HG03039 (cell line): ENCODE data around the gene CC2D2B.
"Not testable (repeated sequence)": the region's sequence is repeated elsewhere in the genome, so short reads cannot be mapped to it uniquely, and the experiment has no call there.

Experiments
- ATAC-seq: cut with Tn5 transposase; IDR thresholded peaks from one replicate; pipeline ENCODE4 v1.9.1; 2021; ENCODE audit warnings: mild to moderate bottlenecking, moderate library complexity; ENCODE audit not compliant: unreplicated experiment

The CC2D2B gene

GRCh38 chr10:95907456-95908253 is at the start of gene CC2D2B:
TSS of gene CC2D2B (plus strand) at chr10:95907975. CDS start at chr10:95911324, 3,349 bp downstream.
- ATAC-seq, result peak; percentile 86

- no peak for ATAC-seq
These were observed 47.4 kb upstream of the CC2D2B start for GRCh38 chr10:95860166-95860940.

- ATAC-seq, result no peak
These were observed 46.4 kb upstream of the CC2D2B start for GRCh38 chr10:95861386-95861785.

GRCh38 chr10:95864906-95865813 is 42.6 kb upstream of the CC2D2B start:
- peak; percentile 83 for ATAC-seq

- no peak for ATAC-seq
These were observed 41.8 kb upstream of the CC2D2B start for GRCh38 chr10:95865814-95866466.

- ATAC-seq, result no peak
These were observed 41.3 kb upstream of the CC2D2B start for GRCh38 chr10:95866467-95866842.

GRCh38 chr10:95867866-95868265 is 39.9 kb upstream of the CC2D2B start:
- no peak for ATAC-seq

- no peak for ATAC-seq
These were observed 35.5 kb upstream of the CC2D2B start for GRCh38 chr10:95872158-95872711.

GRCh38 chr10:95873139-95873538 is 34.6 kb upstream of the CC2D2B start:
- ATAC-seq, result no peak

- no peak for ATAC-seq
These were observed 34.1 kb upstream of the CC2D2B start for GRCh38 chr10:95873651-95874050.

- ATAC-seq, result not testable (repeated sequence)
These were observed 33.0 kb upstream of the CC2D2B start for GRCh38 chr10:95874783-95875182.

GRCh38 chr10:95876756-95877155 is 31.0 kb upstream of the CC2D2B start:
- ATAC-seq, result no peak

- no peak for ATAC-seq
These were observed 29.9 kb upstream of the CC2D2B start for GRCh38 chr10:95877881-95878280.

- ATAC-seq, result no peak
These were observed 27.1 kb upstream of the CC2D2B start for GRCh38 chr10:95880704-95881103.

GRCh38 chr10:95881316-95881715 is 26.5 kb upstream of the CC2D2B start:
- no peak for ATAC-seq

GRCh38 chr10:95889830-95890229 is 17.9 kb upstream of the CC2D2B start:
- no peak for ATAC-seq

GRCh38 chr10:95896071-95896850 is 11.5 kb upstream of the CC2D2B start:
- no peak for ATAC-seq

- not testable (repeated sequence) for ATAC-seq
These were observed 1.7 kb upstream of the CC2D2B start for GRCh38 chr10:95905897-95906580.
